Lower leg skin (tissue), 3 donors: ENCODE data around the gene GEMIN8.

Experiments
- POLR2A ChIP-seq, 2 donors: fragments of 450-650 bp; IDR thresholded peaks; one replicate each; pipeline ENCODE4 v1.6.1; 2016 to 2017; ENCODE audit warnings: antibody characterized with exemption in 2 of 2, mild to moderate bottlenecking in 1 of 2, moderate library complexity in 1 of 2
- TF ChIP-seq, protein P1 (sequence below), 3 donors: fragments of 450-650 bp; IDR thresholded peaks; one replicate each; pipeline ENCODE4 v1.5.1; 2016; ENCODE audit warnings: antibody characterized with exemption in 3 of 3, mild to moderate bottlenecking in 3 of 3, moderate library complexity in 2 of 3

DNA sequence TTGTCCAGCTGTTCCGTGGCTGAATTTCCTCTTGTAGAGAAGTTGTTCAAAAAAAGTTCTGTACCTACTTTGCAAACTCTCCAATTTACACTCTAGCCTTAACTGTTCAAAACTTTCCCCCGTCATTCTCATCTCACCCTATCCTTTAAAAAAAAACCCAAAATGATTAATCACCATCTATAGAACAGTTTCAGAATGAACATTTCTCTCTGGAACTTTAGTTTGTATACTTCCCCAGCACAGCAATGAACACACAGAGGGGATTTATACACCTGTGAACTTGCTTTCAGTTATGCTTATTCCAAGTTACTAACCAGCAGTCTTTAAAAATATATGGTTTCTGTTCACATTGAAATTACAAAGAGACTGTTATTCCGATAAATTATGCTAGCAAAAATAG is 1.2 kb downstream of the GEMIN8 start:
- TF ChIP-seq, protein P1, sequence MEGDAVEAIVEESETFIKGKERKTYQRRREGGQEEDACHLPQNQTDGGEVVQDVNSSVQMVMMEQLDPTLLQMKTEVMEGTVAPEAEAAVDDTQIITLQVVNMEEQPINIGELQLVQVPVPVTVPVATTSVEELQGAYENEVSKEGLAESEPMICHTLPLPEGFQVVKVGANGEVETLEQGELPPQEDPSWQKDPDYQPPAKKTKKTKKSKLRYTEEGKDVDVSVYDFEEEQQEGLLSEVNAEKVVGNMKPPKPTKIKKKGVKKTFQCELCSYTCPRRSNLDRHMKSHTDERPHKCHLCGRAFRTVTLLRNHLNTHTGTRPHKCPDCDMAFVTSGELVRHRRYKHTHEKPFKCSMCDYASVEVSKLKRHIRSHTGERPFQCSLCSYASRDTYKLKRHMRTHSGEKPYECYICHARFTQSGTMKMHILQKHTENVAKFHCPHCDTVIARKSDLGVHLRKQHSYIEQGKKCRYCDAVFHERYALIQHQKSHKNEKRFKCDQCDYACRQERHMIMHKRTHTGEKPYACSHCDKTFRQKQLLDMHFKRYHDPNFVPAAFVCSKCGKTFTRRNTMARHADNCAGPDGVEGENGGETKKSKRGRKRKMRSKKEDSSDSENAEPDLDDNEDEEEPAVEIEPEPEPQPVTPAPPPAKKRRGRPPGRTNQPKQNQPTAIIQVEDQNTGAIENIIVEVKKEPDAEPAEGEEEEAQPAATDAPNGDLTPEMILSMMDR (IDR thresholded peaks at IDR 0.05), result no peak
- no peak for TF ChIP-seq POLR2A (IDR thresholded peaks at IDR 0.05)
